GM12878 (cell line): ENCODE data around the gene KRT7. TPM values are rescaled to one million over a fixed set of nuclear protein-coding genes. Genes with fewer than 3 reads are reported as not detected.

Source experiments
- ATAC-seq: fragments of 200-7000 bp; cut with Tn5 transposase; 3 replicates; pipeline ENCODE4 v1.9.1; 2020; ENCODE audit warnings: mild to moderate bottlenecking, moderate library complexity
- BruUV-seq: library from RNA; stranded (reverse); fragments of 400-500 nt; replicated peaks from 2 replicates; lab custom pipeline; 2021; lab: Mats Ljungman, UMichigan
- CTCF ChIA-PET: fragments of 300-600 bp; sonication (Branson Sonifier 250); formaldehyde crosslinking; extraction: SDS; loops from one replicate; lab custom pipeline; 2021; ENCODE audit warnings: inconsistent platforms; lab: Yijun Ruan, JAX
- POLR2A ChIA-PET: fragments of 350-600 bp; formaldehyde crosslinking; extraction: SDS; loops from one replicate; lab custom pipeline; 2021; ENCODE audit warnings: inconsistent platforms; lab: Charles Lee
- RAD21 ChIA-PET: fragments of 300-600 bp; sonication (Branson Sonifier 250); formaldehyde crosslinking; loops from one replicate; lab custom pipeline; 2023; ENCODE audit warnings: antibody characterized with exemption; ENCODE audit not compliant: unreplicated experiment; lab: Charles Lee
- SMC1A ChIA-PET: fragments of 300-600 bp; sonication (Branson Sonifier 250); formaldehyde crosslinking; loops from one replicate; lab custom pipeline; 2023; ENCODE audit not compliant: unreplicated experiment, uncharacterized antibody; lab: Charles Lee
- DNase-seq: peaks from one replicate; pipeline ENCODE4 v3.0.0-alpha.2; 2011; ENCODE audit warnings: low read depth, low spot score
- FAIRE-seq: peaks from 3 replicates; lab custom pipeline; 2011; peaks lifted over from hg19 to GRCh38; lab: Jason Lieb, UNC
- H2AFZ ChIP-seq: 2 replicates; pipeline ENCODE4 v1.6.0; 2011; ENCODE audit warnings: low read depth, low read length, control low read depth; ENCODE audit not compliant: control insufficient read depth
- H3K27ac ChIP-seq: 2 replicates; pipeline ENCODE4 v1.5.1; 2011; ENCODE audit warnings: control low read depth; ENCODE audit not compliant: control insufficient read depth, insufficient read depth
- H3K27me3 ChIP-seq, 2 experiments: replicated peaks in 1 of 2; 2 replicates each; pipeline versions ENCODE4 v1.6.0 to v1.6.1; 2011; ENCODE audit warnings: low read length in 1 of 2; ENCODE audit not compliant: control insufficient read depth in 2 of 2, insufficient read depth in 2 of 2
- H3K36me3 ChIP-seq, 2 experiments: 2 replicates each; pipeline ENCODE4 v1.5.1; 2011; ENCODE audit warnings: low read length in 1 of 2; ENCODE audit not compliant: control insufficient read depth in 2 of 2, insufficient read depth in 2 of 2
- H3K4me1 ChIP-seq: 2 replicates; pipeline ENCODE4 v1.6.1; 2011; ENCODE audit warnings: mild to moderate bottlenecking, low read length, moderate library complexity, mixed read lengths; ENCODE audit not compliant: control insufficient read depth, insufficient read depth
- H3K4me2 ChIP-seq: 2 replicates; pipeline ENCODE4 v1.6.0; 2011; ENCODE audit warnings: control low read depth; ENCODE audit not compliant: control insufficient read depth, insufficient read depth
- H3K4me3 ChIP-seq: fragments of 200-600 bp; sonication (generic); 2 replicates; pipeline ENCODE4 v1.5.1; 2016
- H3K79me2 ChIP-seq: 2 replicates; pipeline ENCODE4 v1.6.0; 2011; ENCODE audit warnings: low read length; ENCODE audit not compliant: control insufficient read depth, insufficient read depth
- H3K9ac ChIP-seq: 2 replicates; pipeline ENCODE4 v1.8.0; 2011; ENCODE audit warnings: low read length, control low read depth, mixed read lengths; ENCODE audit not compliant: control insufficient read depth, insufficient read depth
- H3K9me3 ChIP-seq: replicated peaks from 3 replicates; pipeline ENCODE4 v1.5.1; 2011; ENCODE audit warnings: mild to moderate bottlenecking, low read length; ENCODE audit not compliant: control insufficient read depth, insufficient read depth
- H4K20me1 ChIP-seq: 2 replicates; pipeline ENCODE4 v1.6.0; 2011; ENCODE audit not compliant: control insufficient read depth, insufficient read depth
- CHD1 ChIP-seq: IDR thresholded peaks from 2 replicates; pipeline ENCODE4 v1.6.1; 2012; ENCODE audit warnings: low read depth, low read length, improper control_type of control experiment
- EZH2 ChIP-seq: IDR thresholded peaks from 2 replicates; pipeline ENCODE4 v1.6.1; 2012; ENCODE audit warnings: low read depth, mild to moderate bottlenecking, control low read depth, inconsistent platforms, low read length, borderline replicate concordance; ENCODE audit not compliant: control insufficient read depth
- FOXM1 ChIP-seq: IDR thresholded peaks from 2 replicates; pipeline ENCODE4 v1.6.1; 2012; ENCODE audit warnings: low read depth, mild to moderate bottlenecking, inconsistent platforms, low read length, moderate library complexity
- MEF2A ChIP-seq: IDR thresholded peaks from 2 replicates; pipeline ENCODE4 v1.6.1; 2011; ENCODE audit warnings: low read depth, mild to moderate bottlenecking, low read length, moderate library complexity; ENCODE audit not compliant: insufficient read depth
- NFXL1 ChIP-seq: fragments of 450-650 bp; IDR thresholded peaks from 2 replicates; pipeline ENCODE4 v1.6.1; 2017; ENCODE audit warnings: antibody characterized with exemption, mild to moderate bottlenecking, borderline replicate concordance
- PAX5 ChIP-seq: IDR thresholded peaks from 2 replicates; pipeline ENCODE4 v1.6.1; 2011; ENCODE audit warnings: low read depth, low read length, borderline replicate concordance
- PKNOX1 ChIP-seq: fragments of 450-650 bp; IDR thresholded peaks from 2 replicates; pipeline ENCODE4 v1.6.1; 2016; ENCODE audit warnings: mild to moderate bottlenecking
- RB1 ChIP-seq: fragments of 450-650 bp; formaldehyde crosslinking; IDR thresholded peaks from 2 replicates; pipeline ENCODE4 v1.6.1; 2017; ENCODE audit warnings: mild to moderate bottlenecking, borderline replicate concordance
- RCOR1 ChIP-seq: conservative IDR thresholded peaks from 2 replicates; pipeline ENCODE4 v1.6.1; 2012; ENCODE audit warnings: low read depth, low read length, improper control_type of control experiment
- SIX5 ChIP-seq: IDR thresholded peaks from 2 replicates; pipeline ENCODE4 v1.6.1; 2011; ENCODE audit warnings: mild to moderate bottlenecking, low read depth, low read length, moderate library complexity; ENCODE audit not compliant: severe bottlenecking
- YY1 ChIP-seq: IDR thresholded peaks from 2 replicates; pipeline ENCODE4 v1.6.1; 2011; ENCODE audit warnings: low read depth, mild to moderate bottlenecking, low read length
- ZBTB40 ChIP-seq: fragments of 450-650 bp; IDR thresholded peaks from 2 replicates; pipeline ENCODE4 v1.6.1; 2016; ENCODE audit warnings: mild to moderate bottlenecking, moderate library complexity, borderline replicate concordance
- WGBS: methylation state at CpG from one replicate; pipeline ENCODE4 v1.1.6; 2016; ENCODE audit warnings: low lambda C conversion rate; ENCODE audit not compliant: insufficient replicate concordance, insufficient coverage; ENCODE audit errors: missing lambda C conversion rate; 5-methylcytosine and 5-hydroxymethylcytosine counted together
- in situ Hi-C: fragments of 300-500 bp; cut with MboI; formaldehyde crosslinking; loops from 9 replicates; pipeline ENCODE4 v1.14.3; 2018; ENCODE audit warnings: mixed read lengths
- intact Hi-C: fragments of 100-400 bp; cut with micrococcal nuclease; formaldehyde crosslinking; loops from one replicate; pipeline ENCODE4 v1.14.2; 2022; ENCODE audit not compliant: unreplicated experiment
- polyA plus RNA-seq, 11 experiments: library from polyadenylated mRNA; depleted of rRNA in 4 of 11; unstranded in 6 of 11; stranded (reverse) in 5 of 11; fragments of >200 nt; fragmentation: Nextera tagmentation in 4 of 11; fragmentation: Illumina TruSeq in 1 of 11; extraction: Ambion mirVana in 4 of 11; extraction: Trizol in 1 of 11; gene quantifications; 1 replicate in 1 of 11; 2 replicates in 10 of 11; pipeline versions ENCODE4 v1.2.1 to v1.2.3, GENCODE V29; 2011 to 2016; ENCODE audit warnings: inconsistent platforms in 2 of 11, missing spikeins in 2 of 11, low read depth in 1 of 11
- total RNA-seq, 4 experiments: library from RNA; depleted of rRNA in 3 of 4; stranded (reverse); fragments of >200 nt in 3 of 4; fragmentation: Illumina TruSeq in 1 of 4; extraction: Trizol in 1 of 4; gene quantifications; 2 replicates each; pipeline versions ENCODE4 v1.2.1 to v1.2.3, GENCODE V29; 2013 to 2021

The KRT7 gene
- total and polyA plus RNA-seq, 10 of the 15 experiments (the other 5 are each of a cell fraction or from before 2014, with no cell fraction given) = 0.90 to 18.7 (median 4.8) TPM

GRCh38 chr12:52243259-52243855 is 10.3 kb downstream of the KRT7 start:
- peak overlapping the region; percentile 85 for H2AFZ ChIP-seq
- H3K9ac ChIP-seq = peak overlapping the region; percentile 50
- SMC1A ChIA-PET = interaction anchor here (0.6 to 2.5 kb wide), 5 partner anchors 21 to 218 kb away, joined by 3 to 13 read pairs (median 5); no protein-coding TSS in a partner anchor
- DNase-seq (no peak), ATAC-seq (no peak), FAIRE-seq (peak; percentile 13)
- RAD21 ChIA-PET = interaction anchor here (0.6 to 1.9 kb wide), 4 partner anchors 35 to 763 kb away, joined by 3 to 8 read pairs (median 4); partner anchors contain the start of gene EIF4B
- peak overlapping the region; percentile 86 for H3K27ac ChIP-seq
- H3K79me2 ChIP-seq = no peaks in the 10 kb centered on the region; the same call in 1 of the 2 replicates
- H4K20me1 ChIP-seq = no peaks in the 10 kb centered on the region
- peak overlapping the region; percentile 61 for H3K4me2 ChIP-seq
- CTCF ChIA-PET = interaction anchor here (0.6 to 5.1 kb wide), 10 partner anchors 9 to 217 kb away, joined by 3 to 42 read pairs (median 6); no protein-coding TSS in a partner anchor
- POLR2A ChIA-PET = interaction anchor here (0.6 kb wide), 1 partner anchor 205 kb away, joined by 5 read pairs; no protein-coding TSS in a partner anchor
- BruUV-seq = no TSS peak
- peak overlapping the region; percentile 28; the same call in 1 of the 2 replicates for H3K4me3 ChIP-seq
- H3K27me3 ChIP-seq = no peaks in the 10 kb centered on the region
- in situ Hi-C loops (no loop called here), intact Hi-C loops (no loop called here)
- 52% methylated on average over 5 of the region's 5 CpGs for WGBS
- H3K4me1 ChIP-seq = peaks cover 22% of the 10 kb centered on the region
- no peaks in the 10 kb centered on the region for H3K36me3 ChIP-seq
- H3K9me3 ChIP-seq = no peaks in the 10 kb centered on the region
- TF ChIP-seq EZH2 = no peak
- no peak for TF ChIP-seq YY1
- TF ChIP-seq CHD1 = no peak
- TF ChIP-seq NFXL1 = no peak
- TF ChIP-seq FOXM1 = no peak
- no peak for TF ChIP-seq RB1
- peak; percentile 37; the same call in 1 of the 2 replicates for TF ChIP-seq PKNOX1
- TF ChIP-seq ZBTB40 = no peak
- no peak for TF ChIP-seq MEF2A
- TF ChIP-seq PAX5 = peak; percentile 55; the same call in 1 of the 2 replicates
- TF ChIP-seq RCOR1 = no peak
- no peak for TF ChIP-seq SIX5
- TF ChIP-seq, all 136 proteins: peak for 2
